NCI-H2196 treated with DMSO at 0.1 percent for 48 hours (cell line): ENCODE results near the gene SIAH3.
A peak's percentile ranks its signal among the peaks of the same experiment; 100 is the strongest.

ENCODE experiments used
- DNase-seq: peaks from one replicate; lab custom pipeline; 2025; ENCODE audit not compliant: unreplicated experiment; lab: John Stamatoyannopoulos, UW

The SIAH3 gene

GRCh38 chr13:45825387-45825650, 26.2 kb downstream of the SIAH3 start:
- no peak for DNase-seq

- DNase-seq = no peak
Observed at GRCh38 chr13:45823583-45823982, 28.0 kb downstream of the SIAH3 start.

DNA sequence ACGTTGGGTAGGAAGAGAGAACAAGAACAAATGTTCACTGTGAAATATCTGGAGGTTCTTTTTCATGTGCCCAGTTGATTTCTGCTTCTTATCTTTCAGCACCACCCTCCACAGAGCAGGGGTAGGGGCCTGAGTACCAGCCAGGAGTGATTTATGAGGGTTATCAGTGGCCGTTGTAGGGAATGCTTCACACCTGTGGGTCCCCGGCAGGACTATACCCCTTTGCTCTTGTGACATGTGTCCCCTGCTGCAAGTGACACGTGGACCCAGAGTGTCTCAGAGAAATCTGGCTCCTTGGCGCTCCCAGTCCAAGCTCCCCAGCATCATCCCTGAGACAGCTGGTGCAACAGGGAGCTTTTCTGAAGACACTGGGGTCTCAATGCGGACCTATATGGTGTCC, 29.7 kb downstream of the SIAH3 start:
- no peak for DNase-seq

- no peak for DNase-seq
Observed at GRCh38 chr13:45820106-45820838, 31.3 kb downstream of the SIAH3 start.

DNA sequence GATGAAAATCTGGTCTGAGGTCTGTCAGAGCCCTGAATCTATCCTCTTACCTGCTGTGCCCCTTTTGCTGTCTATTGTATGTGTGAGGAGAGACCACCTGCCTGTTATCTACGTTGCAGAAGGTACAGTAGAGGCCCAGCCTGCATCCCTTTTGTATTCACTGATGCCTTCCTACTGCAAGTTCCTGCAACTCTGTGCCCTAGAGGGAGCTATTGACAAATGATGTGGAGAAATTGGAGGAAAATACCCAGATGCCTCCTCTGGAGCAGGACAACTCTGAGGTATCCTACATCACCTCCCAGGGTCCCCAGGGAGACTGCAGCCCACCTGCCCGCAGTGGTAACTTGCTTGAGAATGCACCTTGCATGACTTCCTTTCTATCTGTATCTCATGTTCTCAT, 33.7 kb downstream of the SIAH3 start:
- no peak for DNase-seq

- no peak for DNase-seq
Observed at GRCh38 chr13:45816427-45816826, 35.1 kb downstream of the SIAH3 start.

DNA sequence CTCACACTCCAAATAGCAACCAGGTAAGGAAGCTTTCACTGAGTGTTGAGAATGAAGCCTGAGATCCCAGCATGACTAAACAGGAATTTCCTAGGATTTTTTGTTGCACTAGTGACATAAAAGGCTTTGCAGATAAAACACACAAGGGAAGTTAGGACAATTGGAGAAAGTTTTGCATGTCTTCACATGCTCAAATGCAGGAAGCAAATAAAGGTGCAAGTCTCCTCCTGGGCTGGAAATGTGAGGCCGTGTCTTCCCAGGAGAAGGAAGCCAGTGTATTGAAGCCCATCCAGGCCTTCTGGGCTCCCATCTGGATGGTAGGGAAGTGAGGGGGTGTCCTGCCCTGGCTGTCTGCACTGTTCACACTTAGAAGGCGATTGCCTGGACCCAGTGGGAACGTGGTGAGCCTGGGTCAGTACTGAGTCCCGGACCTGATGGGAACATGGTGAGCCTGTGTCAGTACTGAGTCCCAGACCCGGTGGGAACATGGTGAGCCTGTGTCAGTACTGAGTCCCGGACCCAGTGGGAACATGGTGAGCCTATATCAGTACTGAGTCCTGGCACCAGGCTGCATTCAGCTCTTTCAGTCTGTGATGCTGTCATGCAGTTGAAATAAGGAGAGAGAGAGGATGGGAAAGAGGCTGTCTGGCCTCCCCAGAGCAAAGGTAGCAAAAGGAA, 38.7 kb downstream of the SIAH3 start:
- DNase-seq = no peak

- DNase-seq = no peak
Observed at GRCh38 chr13:45811891-45812694, 39.5 kb downstream of the SIAH3 start.

DNA sequence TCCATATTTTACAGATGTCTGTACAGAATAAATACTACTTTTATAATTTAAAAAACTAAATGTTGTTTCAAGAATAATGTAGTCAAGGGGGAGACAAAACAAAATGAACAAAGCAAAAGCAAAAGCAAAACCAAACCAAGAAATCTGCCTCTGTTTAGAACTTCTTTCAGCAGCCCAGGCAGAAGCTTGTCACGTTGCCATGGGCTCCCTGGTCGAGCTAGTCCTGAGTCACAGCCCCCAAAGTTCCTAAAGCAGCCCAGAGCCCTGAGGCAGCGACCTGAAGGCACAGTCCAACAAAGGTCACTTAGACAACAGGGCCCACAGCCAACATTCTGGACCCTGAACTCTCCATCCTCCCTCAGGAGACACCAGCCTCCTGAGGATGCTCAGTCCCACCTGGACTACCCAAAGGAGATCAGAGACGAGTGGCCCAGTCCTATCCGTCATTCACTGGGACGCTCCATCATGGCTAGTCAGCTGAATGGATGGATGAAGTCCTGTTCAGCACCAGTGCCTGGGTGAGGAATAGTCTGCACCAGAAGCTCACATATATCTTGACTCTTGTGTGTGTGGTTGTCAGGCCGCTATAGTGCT, 41.7 kb downstream of the SIAH3 start:
- no peak for DNase-seq

DNA sequence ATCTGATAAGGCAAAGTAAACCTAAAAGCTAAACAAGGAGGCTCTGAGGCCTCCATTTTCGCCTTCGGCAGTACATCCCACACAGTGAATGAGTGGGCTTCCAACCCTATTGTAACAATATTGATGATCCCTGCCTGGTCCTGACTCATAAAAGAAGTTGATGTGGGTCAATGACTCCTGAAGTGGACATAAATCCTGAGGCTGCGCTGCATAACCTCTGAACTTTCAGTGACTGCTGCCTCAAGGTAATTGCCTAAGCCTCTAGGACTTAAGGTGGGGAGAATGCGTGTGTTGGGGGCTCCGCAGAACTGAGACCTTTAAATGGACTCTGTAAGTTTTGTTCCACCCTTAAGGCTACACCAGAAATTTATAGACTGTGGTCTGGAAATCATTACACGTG, 42.6 kb downstream of the SIAH3 start:
- DNase-seq = no peak

DNA sequence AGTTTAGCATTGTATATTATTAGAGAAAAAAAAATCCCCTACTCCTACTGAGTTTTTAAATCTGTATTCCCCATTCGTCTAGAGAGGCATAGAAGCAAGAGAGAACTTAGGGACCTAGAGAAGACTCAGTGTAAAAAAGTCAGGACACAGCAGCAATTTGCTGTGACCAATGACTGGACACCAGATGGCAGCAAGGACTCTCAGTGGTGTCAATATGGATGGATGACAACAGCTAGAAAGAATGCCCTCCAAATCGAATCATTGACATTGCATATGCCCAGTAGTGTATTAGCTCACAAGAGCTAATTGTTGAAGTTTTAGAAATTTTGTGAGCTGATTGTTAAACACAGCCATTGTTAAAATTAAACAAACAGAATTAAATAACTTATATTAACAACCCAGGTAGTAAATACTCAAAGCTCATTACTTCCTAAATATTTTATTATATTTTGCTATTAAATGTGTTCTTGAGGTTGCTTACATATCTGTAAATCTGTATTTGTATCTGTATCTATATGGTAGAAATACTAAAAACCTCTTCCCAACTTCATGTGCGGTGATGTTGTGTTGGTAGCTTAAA, 43.9 kb downstream of the SIAH3 start:
- peak; percentile 22 for DNase-seq

DNA sequence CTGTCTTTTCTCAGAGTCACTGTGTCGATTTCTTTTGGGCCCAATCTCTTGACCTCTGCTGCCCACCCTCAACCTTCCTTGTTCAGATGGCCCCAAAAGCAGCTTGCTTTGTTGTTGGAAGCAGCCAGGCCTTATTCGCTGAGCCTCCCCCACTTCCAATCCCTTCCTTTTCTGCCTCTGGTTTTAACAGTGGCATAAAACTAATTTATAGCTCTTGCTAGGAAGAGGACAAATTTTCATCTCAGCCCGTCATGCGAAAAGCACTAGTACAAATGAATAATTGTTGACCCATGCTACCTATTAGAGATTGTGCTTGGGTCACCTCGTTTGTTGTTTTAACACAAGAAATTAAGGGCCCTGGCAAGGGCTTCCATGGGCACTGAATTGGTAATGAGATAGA, 51.1 kb downstream of the SIAH3 start:
- no peak for DNase-seq

GRCh38 chr13:45799451-45799850, 52.1 kb downstream of the SIAH3 start:
- DNase-seq = peak; percentile 2

DNA sequence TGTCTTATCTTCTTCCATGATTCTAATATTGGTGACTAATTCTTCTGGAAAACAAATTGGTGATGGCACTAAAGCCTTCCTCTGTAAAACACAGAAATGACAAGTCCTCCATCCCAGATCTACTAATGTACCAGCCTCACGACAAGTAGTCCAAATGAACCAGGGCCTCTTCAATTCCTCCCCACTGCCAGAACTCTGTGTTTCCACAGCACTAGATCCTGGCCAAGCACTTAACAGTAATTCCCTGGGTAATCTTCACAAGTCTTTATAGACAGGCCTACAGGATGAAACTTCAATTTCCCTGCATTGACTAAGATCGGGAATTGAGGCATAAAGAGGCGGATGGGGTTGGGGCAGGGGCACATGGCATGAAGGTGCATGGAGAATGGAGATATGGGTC, 52.7 kb downstream of the SIAH3 start:
- DNase-seq = no peak

DNA sequence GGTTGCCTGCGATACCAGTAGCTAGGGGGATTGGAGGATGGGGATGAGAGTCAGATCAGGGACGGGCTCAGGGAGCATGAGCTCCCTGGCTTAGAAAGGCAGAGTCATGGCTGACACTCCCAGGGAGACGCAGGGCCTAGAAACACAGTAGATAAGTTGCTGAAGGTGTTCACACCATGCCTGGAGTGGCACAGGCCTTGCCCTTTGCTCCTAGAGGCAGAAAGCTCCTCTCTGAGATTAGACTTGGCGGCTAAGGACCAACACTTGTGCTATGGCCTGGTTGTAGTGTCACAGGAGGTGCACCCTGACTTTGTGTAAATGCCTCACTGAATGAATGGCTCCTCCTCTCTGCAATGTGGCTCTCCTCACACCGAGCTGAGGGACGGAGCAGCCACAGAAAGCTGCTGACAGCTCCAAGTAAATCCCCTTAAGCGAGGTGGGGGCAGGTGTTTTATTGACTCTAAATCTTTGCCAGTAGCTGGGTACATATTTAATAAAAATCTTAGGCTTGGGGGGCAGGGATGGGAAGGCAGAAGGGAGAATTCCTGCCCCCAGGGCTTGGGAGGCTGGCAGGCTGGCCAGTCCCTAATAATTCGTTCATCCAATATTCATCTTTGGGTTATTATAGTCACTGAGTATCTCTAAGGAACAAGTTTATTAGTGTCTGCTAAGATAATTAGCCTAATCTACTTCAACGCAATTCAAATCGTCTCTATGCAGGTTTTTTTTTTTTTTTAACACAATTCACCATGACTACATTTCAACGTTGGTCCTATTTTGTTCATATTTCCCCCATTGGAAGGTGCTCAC, 54.9 kb downstream of the SIAH3 start:
- DNase-seq = no peak

GRCh38 chr13:45792827-45793303, 58.7 kb downstream of the SIAH3 start:
- no peak for DNase-seq

GRCh38 chr13:45788011-45788410, 63.5 kb downstream of the SIAH3 start:
- DNase-seq = no peak

DNA sequence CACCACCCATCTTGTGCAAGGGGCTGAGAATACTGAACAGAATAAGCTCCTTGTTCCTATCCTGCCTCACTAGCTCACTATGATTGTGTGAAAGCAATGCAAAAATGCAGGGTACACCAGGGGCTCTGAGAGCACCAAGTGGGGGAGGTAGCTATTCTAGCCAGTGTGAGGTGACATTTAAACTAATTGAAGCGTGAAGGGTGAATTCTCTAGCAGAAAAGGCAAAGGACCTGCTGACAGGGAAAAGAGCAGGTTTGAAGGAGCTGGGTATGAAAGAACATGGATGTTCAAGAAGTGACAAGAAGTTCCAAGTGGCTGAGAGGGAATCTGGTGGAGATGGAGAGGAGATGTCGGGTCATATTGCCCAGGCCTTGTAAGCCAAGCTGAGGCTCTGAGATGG, 64.2 kb downstream of the SIAH3 start:
- no peak for DNase-seq

DNA sequence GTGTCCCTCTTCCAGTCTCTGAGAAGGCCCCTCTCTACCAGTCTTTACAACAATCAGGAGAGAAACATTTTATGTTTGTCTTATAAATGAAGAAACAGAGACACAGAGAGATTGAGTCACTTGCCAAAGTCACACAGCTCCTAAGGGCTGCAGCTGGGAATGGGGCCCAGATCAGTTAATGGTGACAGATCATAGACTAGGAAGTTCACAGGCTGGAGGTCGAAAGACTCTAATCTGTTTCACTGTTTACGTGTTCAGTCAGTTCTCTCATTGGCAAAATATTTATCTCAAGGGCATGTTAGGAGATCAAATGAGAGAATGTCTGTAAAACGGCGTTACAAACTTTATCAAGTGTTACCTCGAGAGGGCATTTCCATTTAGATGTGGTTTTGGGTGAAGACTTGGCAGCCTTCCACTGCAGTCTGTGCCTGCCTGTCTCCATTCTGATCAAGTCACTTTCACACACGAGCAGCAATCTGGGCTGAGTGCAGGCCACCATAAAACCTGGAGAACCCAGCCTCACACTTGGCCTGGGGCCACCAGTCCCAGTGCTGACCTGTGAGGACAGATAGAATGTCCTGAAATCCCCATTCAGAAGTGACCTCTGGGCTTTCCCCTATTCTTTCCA, 65.1 kb downstream of the SIAH3 start:
- peak; percentile 32 for DNase-seq
